ENCODE measurements around the gene CTDP1.

Gene CTDP1

GRCh38 chr18:79634186-79634585 lies 45.4 kb upstream of the CTDP1 start (continued):
- TF ChIP-seq ZNF70 (CRISPR knock-in tag; IDR thresholded peaks at IDR 0.05) (no peak), TOX (CRISPR knock-in tag; IDR thresholded peaks at IDR 0.05; ENCODE audit: borderline replicate concordance) (no peak), PATZ1 (CRISPR knock-in tag; IDR thresholded peaks at IDR 0.05; ENCODE audit: borderline replicate concordance) (no peak)

DNA sequence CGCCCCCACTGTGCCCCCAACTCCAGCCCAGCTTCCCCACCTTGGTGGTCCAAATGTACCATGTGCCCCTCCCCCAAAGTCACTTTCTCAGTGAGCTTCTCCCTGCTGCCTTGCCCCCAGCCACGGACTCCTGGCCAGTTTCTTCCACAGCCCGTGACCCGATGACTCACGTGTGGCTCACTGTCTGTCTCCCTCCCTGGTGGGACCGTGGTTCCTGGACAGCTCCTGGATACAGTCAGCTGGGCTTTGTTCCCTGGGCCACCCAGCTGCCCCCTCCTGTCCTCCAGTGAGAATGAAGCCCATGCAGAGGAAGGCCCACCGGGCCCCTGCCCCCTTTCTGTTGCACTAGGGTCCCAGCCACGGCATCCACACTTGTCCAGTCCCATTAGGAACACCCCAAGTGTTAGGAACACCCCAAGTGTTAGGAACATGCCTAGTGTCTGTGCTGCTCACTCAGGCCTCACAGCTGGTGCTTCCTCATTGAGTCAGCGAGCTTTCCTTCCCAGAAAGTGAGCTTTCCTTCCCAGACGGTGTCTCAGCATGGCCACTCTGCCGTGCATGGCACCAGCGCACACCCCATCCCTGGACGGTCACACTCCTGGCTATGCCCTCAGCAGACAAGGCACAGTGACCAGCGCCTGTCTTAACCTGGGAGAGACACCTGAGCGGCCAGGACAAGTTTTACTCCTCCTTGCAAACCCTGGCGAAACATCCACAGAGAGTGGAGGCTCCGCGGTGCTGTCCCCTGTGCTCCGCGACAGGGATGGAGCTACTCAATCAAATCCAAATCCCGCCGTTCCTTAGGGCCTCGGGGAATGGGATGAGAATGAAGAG lies 44.8 kb upstream of the CTDP1 start:
- ATAC-seq: no peak
- TF ChIP-seq TOX (CRISPR knock-in tag; IDR thresholded peaks at IDR 0.05; ENCODE audit: borderline replicate concordance) (no peak), CSDC2 (CRISPR knock-in tag; IDR thresholded peaks at IDR 0.05) (no peak), PPARA (CRISPR knock-in tag; IDR thresholded peaks at IDR 0.05; ENCODE audit: borderline replicate concordance) (no peak), PATZ1 (CRISPR knock-in tag; IDR thresholded peaks at IDR 0.05; ENCODE audit: borderline replicate concordance) (no peak), TSHZ2 (CRISPR knock-in tag; IDR thresholded peaks at IDR 0.05) (no peak), RARB (CRISPR knock-in tag; IDR thresholded peaks at IDR 0.05) (no peak), CSRNP3 (CRISPR knock-in tag; IDR thresholded peaks at IDR 0.05) (no peak), ISL1 (CRISPR knock-in tag; IDR thresholded peaks at IDR 0.05) (no peak), ESRRG (CRISPR knock-in tag; IDR thresholded peaks at IDR 0.05) (no peak), ZFP3 (CRISPR knock-in tag; IDR thresholded peaks at IDR 0.05) (no peak), ZNF70 (CRISPR knock-in tag; IDR thresholded peaks at IDR 0.05) (no peak), ZNF8 (CRISPR knock-in tag; IDR thresholded peaks at IDR 0.05) (no peak)

GRCh38 chr18:79635427-79635726 lies 44.2 kb upstream of the CTDP1 start:
- no peak for ATAC-seq
- TF ChIP-seq BACH2 (CRISPR knock-in tag; IDR thresholded peaks at IDR 0.05; ENCODE audit: borderline replicate concordance): no peak
- TF ChIP-seq OSR1 (CRISPR knock-in tag; IDR thresholded peaks at IDR 0.05): no peak
- TF ChIP-seq ZFP30 (CRISPR knock-in tag; IDR thresholded peaks at IDR 0.05): no peak
- TF ChIP-seq ZNF70 (CRISPR knock-in tag; IDR thresholded peaks at IDR 0.05): no peak
- no peak for TF ChIP-seq RARB (CRISPR knock-in tag; IDR thresholded peaks at IDR 0.05)
- TF ChIP-seq PPARA (CRISPR knock-in tag; IDR thresholded peaks at IDR 0.05; ENCODE audit: borderline replicate concordance): no peak
- TF ChIP-seq TSHZ2 (CRISPR knock-in tag; IDR thresholded peaks at IDR 0.05): no peak
- no peak for TF ChIP-seq TCF4 (CRISPR knock-in tag; IDR thresholded peaks at IDR 0.05; ENCODE audit: borderline replicate concordance)
- no peak for TF ChIP-seq POU6F1 (CRISPR knock-in tag; IDR thresholded peaks at IDR 0.05; ENCODE audit: borderline replicate concordance, low read depth)
- no peak for TF ChIP-seq CSRNP3 (CRISPR knock-in tag; IDR thresholded peaks at IDR 0.05)
- no peak for TF ChIP-seq ZNF565 (CRISPR knock-in tag; conservative IDR thresholded peaks at IDR 0.05; ENCODE audit: low read depth)
- TF ChIP-seq TOX (CRISPR knock-in tag; IDR thresholded peaks at IDR 0.05; ENCODE audit: borderline replicate concordance): no peak
- no peak for TF ChIP-seq GLIS3 (CRISPR knock-in tag; IDR thresholded peaks at IDR 0.05)
- TF ChIP-seq ARNTL (CRISPR knock-in tag; IDR thresholded peaks at IDR 0.05; ENCODE audit: borderline replicate concordance, low read depth): no peak
- TF ChIP-seq ISL1 (CRISPR knock-in tag; IDR thresholded peaks at IDR 0.05): no peak
- no peak for TF ChIP-seq CREB5 (CRISPR knock-in tag; IDR thresholded peaks at IDR 0.05; ENCODE audit: low read depth)
